C4-2B (cell line): ENCODE data around the gene LGALS16.
"Not testable (repeated sequence)": the region's sequence is repeated elsewhere in the genome, so short reads cannot be mapped to it uniquely, and the experiment has no call there.

Experiments
- H3K27ac ChIP-seq: fragments of 450-650 bp; 2 replicates; pipeline ENCODE4 v1.5.1; 2017
- ZFX ChIP-seq: fragments of 450-650 bp; IDR thresholded peaks from 2 replicates; pipeline ENCODE4 v1.6.1; 2017
- TF ChIP-seq, protein P1 (sequence below): fragments of 450-650 bp; conservative IDR thresholded peaks from 2 replicates; pipeline ENCODE4 v1.5.1; 2017; ENCODE audit warnings: mild to moderate bottlenecking

LGALS16 gene

GRCh38 chr19:39655613-39656012 lies at the start of gene LGALS16:
Gene LGALS16, plus strand, starts transcription at chr19:39655913. Its CDS starts 49 bp downstream, at chr19:39655962.
- H3K27ac ChIP-seq, result no peak within 1 kb of the TSS
- TF ChIP-seq ZFX, result no peak
- TF ChIP-seq, protein P1, sequence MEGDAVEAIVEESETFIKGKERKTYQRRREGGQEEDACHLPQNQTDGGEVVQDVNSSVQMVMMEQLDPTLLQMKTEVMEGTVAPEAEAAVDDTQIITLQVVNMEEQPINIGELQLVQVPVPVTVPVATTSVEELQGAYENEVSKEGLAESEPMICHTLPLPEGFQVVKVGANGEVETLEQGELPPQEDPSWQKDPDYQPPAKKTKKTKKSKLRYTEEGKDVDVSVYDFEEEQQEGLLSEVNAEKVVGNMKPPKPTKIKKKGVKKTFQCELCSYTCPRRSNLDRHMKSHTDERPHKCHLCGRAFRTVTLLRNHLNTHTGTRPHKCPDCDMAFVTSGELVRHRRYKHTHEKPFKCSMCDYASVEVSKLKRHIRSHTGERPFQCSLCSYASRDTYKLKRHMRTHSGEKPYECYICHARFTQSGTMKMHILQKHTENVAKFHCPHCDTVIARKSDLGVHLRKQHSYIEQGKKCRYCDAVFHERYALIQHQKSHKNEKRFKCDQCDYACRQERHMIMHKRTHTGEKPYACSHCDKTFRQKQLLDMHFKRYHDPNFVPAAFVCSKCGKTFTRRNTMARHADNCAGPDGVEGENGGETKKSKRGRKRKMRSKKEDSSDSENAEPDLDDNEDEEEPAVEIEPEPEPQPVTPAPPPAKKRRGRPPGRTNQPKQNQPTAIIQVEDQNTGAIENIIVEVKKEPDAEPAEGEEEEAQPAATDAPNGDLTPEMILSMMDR, result no peak

DNA sequence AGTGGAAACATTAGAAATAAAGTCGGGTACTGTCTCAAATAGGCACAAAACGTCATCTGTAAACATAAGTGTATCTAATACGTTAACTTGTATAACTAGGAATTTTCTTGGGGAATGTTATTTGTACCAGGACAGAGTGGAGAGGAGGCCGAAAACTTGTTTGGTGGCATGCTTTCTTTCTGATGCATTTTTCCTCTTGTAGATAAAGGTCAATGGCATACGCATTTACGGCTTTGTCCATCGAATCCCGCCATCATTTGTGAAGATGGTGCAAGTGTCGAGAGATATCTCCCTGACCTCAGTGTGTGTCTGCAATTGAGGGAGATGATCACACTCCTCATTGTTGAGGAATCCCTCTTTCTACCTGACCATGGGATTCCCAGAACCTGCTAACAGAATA lies 48.7 kb upstream of the LGALS16 start:
- no peak overlapping the region for H3K27ac ChIP-seq
- TF ChIP-seq, protein P1, result no peak
- TF ChIP-seq ZFX, result no peak

GRCh38 chr19:39607561-39607960 lies 48.2 kb upstream of the LGALS16 start:
- no peak overlapping the region for H3K27ac ChIP-seq
- TF ChIP-seq, protein P1, result no peak
- TF ChIP-seq ZFX, result no peak

- H3K27ac ChIP-seq, result no peak overlapping the region
- TF ChIP-seq, protein P1, result no peak
- no peak for TF ChIP-seq ZFX
Measured at GRCh38 chr19:39613597-39613996, 42.1 kb upstream of the LGALS16 start.

- TF ChIP-seq, protein P1, result no peak
- no peak for TF ChIP-seq ZFX
- no peak overlapping the region for H3K27ac ChIP-seq
Measured at GRCh38 chr19:39617745-39618144, 38.0 kb upstream of the LGALS16 start.

- TF ChIP-seq, protein P1, result no peak
- TF ChIP-seq ZFX, result no peak
- no peak overlapping the region for H3K27ac ChIP-seq
Measured at GRCh38 chr19:39623946-39624345, 31.8 kb upstream of the LGALS16 start.

DNA sequence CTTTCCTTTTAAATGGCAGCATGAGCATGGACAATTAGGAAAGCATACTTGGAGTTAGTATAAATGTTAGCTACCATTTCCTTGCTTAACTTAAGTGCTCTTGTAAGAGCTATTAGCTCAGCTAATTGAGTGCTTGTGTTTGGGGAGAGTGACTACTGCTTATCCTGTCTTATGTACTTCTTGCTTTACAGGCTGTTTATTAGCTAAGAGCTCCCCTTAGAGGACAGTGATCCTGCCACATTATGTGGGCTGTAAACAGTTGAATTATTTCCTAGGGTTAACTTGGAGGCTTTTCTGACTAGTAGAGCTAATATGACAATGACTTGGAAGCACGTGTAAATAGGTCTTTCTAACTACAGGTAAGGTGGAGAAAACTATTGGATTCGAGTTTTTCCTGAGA lies 28.1 kb upstream of the LGALS16 start:
- TF ChIP-seq, protein P1, result peak; percentile 34
- H3K27ac ChIP-seq, result not testable (repeated sequence)
